ENCODE measurements around the gene GARNL3.

GRCh38 chr9:127423934-127424675 is 159.5 kb downstream of the GARNL3 start, which contains the start of gene ZNF79:
- TF ChIP-seq TAF1 (IDR thresholded peaks at IDR 0.05; ENCODE audit: low read depth, low read length) = peak; percentile 57
- TF ChIP-seq POLR2A (IDR thresholded peaks at IDR 0.05; ENCODE audit: low read depth, low read length) = peak; percentile 89
- TF ChIP-seq POLR2AphosphoS5 (IDR thresholded peaks at IDR 0.05; ENCODE audit: low read depth, low read length) = peak; percentile 93

Data from GM12891 (cell line).